GM19025 (cell line): ENCODE results near the gene F3.
A peak's percentile ranks its signal among the peaks of the same experiment; 100 is the strongest.

Experiments
- ATAC-seq: cut with Tn5 transposase; IDR thresholded peaks from one replicate; pipeline ENCODE4 v1.9.1; 2021; ENCODE audit warnings: mild to moderate bottlenecking, low read depth, moderate library complexity; ENCODE audit not compliant: unreplicated experiment

Gene F3

DNA sequence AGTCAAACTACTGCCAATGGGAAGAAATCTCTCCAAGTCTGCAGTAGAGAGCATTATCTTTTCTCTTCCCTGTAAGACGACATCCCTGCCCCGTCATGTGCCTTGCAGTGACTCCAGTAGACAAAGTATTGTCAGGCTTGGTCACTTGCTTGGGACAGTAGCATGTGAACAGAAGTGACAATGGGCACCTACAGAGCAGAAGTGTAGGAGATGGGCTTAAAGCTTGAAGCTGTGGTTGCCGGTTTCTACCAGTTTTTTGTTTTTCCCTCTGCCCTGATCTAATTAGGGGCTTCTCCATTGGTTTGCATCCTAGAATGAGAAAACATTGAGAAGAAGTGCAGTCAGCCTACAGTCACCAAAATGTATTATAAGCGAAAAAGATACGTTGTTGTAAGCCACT is 12.7 kb downstream of the F3 start:
- no peak for ATAC-seq

DNA sequence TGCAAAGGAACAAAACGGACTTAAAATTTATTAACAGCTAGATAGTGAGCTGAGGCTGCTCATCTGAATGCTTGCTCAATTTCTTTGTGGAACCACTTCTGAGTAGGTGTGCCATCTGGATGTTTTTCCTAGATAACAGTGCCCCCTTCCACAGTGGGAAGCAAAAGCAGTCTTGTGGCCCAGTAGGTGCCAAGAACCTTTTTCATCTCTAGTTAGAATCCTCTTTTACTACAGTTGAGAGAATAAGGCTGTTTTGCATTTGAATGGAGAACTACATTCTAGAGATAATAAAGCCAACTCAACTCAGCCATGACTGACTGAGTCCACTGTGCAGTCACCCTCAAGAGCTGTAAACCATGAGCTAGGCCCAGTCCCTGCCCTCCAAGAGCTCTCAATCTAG is 13.3 kb downstream of the F3 start:
- no peak for ATAC-seq

DNA sequence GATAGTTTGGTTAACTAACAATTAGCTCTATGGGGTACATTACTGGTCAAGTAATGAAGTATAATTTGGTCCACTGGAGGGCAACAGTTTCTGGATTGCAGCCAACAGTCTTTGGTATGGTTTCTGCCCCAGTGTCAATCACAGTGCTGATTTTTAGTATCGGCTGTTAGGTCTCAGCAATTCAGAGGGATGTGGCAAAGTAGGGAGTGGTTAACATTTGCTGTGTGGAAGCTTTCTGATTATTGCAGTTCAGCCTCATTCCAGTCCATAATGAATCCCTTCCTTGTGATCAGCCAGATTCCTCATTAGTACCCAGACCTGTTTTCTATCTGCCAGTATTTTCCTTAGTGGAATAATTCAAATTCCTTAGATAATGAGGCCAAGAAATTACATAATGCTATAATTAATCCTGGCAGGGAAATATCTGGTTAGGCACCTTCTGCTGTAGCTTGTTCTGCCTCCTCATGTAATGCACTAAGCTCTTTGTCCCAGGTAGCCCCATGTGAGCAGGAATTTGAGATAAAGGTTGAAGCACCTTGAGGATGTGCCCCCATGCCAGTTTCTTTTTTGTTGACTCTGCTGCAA is 14.0 kb downstream of the F3 start:
- no peak for ATAC-seq

DNA sequence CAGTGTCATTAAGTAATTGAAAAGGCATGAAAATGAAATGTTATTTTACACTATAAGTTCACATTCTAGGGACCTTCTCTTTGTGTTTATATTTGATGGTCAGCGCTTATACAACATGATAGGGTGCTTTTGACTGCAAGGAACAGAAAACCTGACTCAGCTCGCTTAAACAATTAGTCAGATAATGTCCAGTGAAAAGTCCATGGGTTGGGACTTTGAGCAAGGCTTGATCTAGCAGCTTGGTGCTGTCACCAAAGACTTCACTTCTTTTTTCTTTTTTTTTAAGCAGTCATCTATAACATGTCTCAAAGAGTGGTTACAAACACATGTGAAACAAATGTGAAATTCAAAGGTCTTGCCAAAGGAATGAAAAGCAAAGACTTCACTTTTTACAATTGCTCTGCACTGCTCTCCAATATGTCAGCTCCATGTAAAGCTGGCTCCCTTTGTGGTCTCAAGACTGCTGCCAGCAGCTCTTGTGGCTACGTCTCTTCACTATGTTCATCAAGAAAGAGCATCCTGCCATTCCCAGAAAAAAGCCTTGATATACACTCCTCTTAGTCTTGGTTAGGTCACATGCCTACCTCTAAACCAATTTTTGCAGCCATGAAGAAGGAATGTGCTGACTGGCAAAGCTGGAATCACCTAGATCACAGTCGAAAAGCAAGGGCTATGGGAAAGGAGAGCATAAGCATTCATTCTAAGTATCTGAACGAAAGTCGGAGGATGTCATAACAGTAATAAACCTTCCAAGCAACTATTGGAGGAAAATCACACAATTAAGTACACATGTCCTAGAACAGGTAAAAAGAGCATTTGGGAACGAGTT is 15.2 kb downstream of the F3 start:
- ATAC-seq, result no peak

DNA sequence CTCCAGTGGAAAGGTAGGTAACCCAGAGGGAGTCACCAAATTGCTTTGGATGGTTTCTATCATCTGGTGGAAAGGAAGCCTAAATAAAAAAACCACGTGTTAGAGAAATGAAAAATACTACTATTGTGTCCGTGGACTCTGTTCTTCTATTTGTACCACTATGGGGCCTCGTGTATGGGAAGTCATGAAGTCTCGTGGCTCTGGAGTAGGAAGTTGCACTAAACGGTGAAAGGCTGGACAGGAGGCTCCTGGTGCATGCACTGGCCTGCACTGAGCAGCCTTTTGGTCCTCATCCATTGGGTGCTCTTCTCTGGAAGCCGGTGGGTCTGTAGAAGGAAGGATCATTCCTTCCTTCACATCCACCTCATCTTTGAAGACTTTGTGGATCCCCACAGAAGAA is 17.0 kb downstream of the F3 start:
- ATAC-seq, result no peak

DNA sequence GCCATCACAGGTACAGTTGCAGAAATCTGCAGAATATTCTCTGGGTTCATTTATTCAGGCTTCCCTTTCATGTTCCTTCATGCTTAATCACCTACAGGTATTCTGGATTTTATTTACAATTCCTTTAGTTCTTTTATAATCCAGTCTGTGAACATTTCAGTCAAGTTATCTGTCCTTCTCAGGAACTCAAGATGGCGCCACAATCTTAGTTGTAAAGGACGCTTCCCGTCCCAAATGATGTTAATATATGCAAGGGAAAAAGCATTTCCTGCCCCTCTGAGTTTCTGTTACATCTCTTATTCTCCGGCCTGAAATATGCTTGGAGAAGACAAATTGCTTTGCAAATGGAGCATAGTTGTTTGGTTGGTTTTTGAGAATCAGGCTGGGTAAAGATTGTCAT is 19.3 kb downstream of the F3 start:
- no peak for ATAC-seq

DNA sequence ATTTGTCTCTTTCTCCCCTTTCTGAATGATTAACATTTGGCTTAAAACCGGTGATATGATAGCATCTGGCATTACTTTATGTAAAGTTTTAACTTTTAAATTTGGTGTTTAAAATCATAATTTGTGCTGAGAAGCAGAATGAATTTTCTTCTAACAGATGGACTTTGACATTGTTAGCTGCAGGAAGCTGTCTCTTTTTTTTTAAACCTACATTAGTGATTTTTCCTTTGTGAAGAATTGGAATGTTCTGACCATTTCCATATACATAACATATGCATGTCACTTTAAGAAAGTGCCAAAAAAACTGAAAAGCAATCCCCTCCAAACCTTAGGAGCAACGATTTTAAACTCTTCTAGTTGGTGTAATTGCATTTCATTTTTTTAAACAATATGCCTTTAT is 22.2 kb downstream of the F3 start:
- ATAC-seq, result no peak

DNA sequence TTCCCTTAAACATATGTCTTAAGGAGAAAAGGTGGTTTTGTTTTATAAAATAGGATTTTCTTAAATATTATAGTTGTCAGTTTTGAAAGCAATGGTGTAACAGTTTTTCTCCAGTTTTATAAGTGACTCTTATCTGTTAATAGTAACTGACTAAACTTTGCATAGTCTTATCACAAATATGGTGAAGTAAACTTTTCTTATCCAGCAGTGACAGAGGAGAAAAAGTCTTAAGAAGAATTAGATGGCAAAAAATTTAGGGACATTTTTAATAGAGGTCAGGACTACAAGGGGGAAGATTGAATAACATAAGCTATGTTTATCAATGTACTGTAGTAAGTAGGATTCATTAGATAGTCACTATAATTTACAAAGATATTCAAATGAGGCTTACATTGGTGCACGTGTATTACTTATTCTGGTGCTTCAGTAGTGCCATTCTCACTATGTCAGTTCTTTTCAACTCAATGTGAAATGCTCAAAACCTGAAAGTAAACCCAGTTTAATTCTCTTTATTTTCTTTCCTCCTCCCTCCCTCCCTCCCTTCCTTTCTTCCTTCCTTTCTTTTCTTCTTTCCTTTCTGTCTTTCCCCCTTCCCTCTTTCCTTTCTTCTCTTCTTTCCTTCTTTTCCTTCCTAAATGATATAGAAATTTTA is 26.1 kb downstream of the F3 start:
- ATAC-seq, result no peak

DNA sequence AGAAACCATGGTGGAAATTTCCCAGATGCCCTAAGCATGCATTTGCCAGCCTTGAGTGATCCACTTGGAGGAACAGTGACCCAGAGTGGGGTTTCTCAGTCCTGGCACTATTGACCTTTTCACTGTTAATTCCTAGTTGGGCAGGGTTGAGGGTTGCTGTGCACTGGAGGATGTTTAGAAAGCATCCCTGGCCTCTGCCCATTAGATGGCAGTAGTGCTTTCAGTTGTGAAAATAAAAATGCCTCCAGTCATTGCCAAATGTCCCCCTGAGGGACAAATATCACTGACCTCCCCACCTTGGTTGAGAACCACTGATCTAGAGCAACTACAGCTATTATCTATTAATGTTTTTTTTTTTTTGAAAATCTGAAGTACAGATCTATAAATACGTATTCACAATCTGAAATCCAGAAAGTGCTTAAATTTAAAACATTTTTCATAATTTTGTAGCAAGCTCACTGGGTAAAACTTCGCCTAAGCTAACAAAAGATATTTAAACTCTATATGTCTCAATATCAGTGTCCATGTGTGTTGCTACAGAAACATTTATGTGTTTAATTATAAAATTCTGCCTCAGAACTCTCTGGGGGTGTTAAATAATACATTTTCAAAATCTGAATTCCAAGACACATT is 27.3 kb downstream of the F3 start:
- no peak for ATAC-seq

DNA sequence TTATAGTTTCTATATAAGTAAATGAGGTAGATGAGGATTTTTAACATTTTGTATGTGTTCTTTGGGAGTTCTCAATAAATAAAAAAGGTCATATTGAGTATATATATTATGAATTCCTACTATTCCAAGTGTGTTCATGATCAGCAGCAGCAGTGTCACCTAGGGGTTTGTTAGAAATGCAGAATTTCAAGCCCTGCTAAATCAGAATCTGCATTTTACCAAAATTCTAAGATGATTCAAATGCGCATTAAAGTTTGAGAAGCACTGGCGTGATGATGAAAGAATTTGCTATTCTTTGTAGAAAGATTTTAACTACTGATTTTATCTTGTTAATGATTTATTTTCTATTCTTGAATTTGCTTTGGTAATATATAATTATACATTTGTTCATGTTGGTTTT is 28.7 kb downstream of the F3 start:
- no peak for ATAC-seq

DNA sequence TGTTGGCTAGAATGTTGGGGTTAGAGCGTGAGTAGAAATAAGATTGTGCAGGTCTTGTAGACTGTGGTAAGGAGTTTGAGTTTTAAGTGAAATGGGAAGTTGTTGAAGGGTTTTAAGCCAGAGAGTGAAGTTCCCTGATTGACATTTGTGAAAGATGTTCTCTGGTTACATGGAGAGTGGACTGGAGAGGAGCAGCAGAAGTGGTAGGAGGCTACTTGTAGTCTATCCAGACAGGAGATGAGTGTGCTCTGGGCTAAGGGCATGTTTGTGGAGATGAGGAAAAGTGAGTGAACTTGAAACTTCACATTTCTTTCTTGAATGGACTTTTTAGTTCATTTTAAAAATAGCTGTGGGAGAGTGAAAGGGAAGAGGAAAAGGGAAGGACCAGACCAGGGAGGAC is 37.0 kb downstream of the F3 start:
- ATAC-seq, result no peak

DNA sequence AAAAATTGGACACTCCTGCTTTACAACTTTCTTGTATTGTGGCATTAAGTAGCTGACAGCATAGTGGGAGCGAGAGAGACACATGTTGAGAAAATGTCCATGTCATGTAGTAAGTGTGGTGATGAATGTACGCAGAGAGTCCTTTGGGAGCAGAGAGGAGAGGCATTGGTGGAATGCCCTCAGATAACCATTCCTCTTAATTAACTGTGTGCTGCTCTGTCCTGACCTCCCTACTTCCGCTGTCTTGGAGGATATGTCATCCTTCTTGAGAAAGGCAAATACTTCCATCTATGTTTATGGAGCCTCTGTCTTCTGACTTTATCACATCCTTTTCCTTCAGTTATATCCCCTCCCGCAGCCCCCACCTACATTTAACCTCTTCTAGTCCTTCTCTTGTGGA is 38.4 kb downstream of the F3 start:
- ATAC-seq, result no peak

DNA sequence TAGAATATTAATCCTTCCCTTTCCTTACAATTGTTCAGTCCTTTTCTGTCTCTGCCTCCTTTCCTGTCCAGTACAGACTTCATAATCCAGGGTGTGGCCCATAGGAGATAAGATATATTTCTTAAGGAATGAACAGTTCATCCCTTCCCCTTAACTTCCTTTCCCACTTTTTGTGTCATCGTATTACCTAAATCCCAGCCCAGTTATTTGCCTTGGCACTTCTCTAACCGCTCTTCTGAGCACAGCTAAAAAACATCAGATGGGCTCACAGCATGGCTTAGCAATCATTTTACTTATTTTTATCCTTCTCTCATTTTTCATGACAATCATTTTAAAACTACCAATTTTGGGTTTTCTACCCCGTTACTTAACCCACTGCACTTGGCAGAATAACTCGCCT is 39.6 kb downstream of the F3 start:
- ATAC-seq, result no peak

DNA sequence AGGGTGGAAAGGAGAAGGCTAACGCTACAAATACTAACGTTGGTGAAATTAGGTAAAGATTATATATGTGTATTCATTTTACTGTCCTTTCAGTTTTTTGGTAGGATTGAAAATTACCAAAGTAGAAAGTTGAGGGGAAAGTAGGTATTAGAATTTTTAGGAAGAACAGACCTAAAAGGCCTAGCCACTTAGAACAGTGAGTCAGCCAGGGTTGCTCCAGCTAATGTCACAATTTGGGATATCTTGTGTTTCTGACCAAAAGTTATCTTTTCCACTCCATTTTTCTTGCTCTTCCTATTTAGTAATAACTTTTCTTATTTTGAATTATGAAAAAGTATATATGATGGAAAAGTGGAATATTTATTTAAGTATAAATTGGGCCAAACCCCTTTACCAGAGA is 40.1 kb downstream of the F3 start:
- no peak for ATAC-seq

DNA sequence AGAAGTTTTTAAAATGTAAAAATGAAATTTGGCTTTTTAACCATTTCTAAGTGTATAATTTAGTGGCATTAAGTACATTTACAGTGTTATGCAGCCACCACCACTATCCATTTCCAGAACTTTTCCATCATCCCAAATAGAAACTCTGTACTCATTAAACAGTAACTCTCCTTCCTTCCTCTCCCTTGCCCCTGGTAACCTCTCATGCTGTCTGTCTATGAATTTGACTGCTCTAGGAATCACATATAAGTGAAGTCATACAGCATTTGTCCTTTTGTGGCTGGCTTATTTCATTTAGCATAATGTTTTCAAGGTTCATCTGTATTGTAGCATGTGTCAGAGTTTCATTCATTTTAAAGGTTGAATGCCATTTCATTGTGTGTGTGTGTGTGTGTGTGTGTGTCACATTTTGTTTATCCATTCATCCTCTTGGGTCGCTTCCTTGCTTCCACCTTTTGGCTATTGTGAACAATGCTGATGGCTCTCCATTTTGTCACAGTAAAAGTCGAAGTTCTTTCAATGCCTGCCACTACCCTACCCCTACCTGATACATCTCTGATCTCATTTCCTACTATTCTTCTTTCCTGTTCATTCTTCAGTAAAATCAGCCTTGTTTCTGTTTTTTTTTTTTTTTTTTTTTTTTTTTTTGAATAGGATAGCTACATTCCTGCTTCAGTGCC is 45.3 kb downstream of the F3 start:
- no peak for ATAC-seq

DNA sequence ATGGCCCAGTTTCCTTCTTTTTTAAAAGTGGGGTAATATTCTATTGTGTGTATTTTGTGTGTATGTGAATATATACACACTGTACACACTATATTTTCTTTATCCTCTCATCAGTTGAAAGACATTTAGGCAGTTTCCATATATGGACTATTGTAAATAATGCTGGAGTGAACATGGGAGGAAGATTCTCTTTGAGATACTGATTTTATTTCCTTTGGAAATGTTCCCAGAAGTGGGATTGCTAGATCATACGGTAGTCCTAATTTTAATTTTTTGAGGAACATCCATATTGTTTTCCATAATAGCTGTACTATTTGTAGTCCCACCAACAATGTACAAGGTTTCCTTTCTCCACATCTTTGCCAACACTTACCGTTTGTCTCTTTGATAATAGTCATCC is 51.0 kb downstream of the F3 start:
- no peak for ATAC-seq

DNA sequence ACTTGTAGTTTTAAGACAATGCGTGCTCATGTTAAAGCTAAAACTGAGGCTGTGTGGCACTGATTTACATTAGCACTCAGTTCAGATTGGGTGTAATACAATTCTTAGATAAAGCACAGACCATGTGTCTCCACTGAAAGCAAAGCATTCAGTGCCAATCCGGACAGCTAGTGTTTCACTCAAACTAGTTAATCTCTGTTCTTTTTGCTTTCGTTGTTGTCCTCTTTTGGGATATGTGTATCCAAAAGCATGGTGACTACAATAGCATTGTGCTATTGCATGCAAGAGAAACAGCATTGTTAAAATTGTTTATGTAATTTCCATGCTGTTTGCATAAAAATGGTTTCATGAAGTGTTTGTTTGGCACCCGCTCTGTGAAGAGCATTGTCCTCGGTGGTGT is 54.6 kb downstream of the F3 start:
- ATAC-seq, result no peak

DNA sequence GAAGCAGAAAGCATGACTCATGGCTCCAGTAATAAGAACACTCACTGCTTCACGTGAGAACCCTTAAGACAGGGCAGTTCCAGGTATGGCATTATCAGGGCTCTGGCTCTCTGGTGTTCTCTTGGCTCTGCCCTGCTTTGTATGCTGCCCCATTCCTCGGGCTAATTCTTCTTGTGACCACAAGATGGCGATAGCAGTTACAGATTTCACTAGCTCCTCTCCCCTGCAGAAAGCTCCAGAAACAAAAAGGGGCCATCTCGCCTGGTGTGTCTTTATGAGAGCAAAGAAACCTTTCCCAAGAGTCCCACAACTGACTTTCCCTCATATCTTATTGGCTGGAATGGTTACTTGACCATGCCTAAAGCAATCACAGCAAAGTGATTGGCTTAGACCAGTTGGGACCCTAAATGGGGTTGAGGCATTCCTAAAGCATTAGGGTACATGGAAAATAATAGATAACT is 60.1 kb downstream of the F3 start:
- ATAC-seq, result peak; percentile 86

DNA sequence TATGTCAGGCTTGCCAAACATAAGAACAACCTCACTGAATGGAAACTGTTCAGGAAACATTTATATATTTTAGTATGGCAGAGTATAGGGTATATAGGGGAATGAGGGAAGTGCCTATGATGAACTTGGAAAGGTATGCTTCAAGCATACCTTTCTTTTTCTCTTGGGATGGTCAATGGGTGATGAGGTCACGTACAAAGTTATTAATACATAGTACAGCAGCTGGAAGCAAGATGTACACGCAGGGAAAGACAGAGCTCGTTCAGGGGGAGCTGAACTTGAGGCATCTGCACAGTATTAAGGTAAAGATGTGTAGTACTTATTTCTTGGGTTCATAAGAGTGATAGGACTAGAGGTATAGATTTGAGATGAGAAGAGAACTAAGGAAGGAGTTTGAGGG is 61.9 kb downstream of the F3 start:
- no peak for ATAC-seq
